ENCODE data around the gene ARL8A. TPM values are rescaled to one million over a fixed set of nuclear protein-coding genes. Genes with fewer than 3 reads are reported as not detected.

ARL8A gene
- total and polyA plus RNA-seq, 4 donors: 8.4 to 25.7 (median 20.2) TPM

- Histone ChIP-seq H3K36me3 (ENCODE audit: control insufficient read depth in 4 of 4, insufficient read depth in 3 of 4, low read depth in 1 of 4, low read length in 3 of 4) (peaks cover 0 to 13% (median 9%) of the 10 kb centered on the region in 4 donors), H3K9ac (ENCODE audit: low read depth in 1 of 2, low read length in 2 of 2) (no peak overlapping the region), H3K4me3 (ENCODE audit: low read depth in 1 of 3, low read length in 3 of 3) (no peak overlapping the region), H3K27me3 (ENCODE audit: control insufficient read depth in 4 of 4, insufficient read depth in 4 of 4, low read length in 3 of 4) (no peaks in the 10 kb centered on the region), H3K4me1 (ENCODE audit: control insufficient read depth in 4 of 4, insufficient read depth in 4 of 4, low read length in 3 of 4) (peaks cover 2 to 9% (median 3%) of the 10 kb centered on the region in 4 donors), H3K27ac (ENCODE audit: low read depth in 1 of 2, low read length in 2 of 2) (no peak overlapping the region), H3K9me3 (ENCODE audit: control insufficient read depth in 4 of 4, low read length in 3 of 4) (no peaks in the 10 kb centered on the region)
- TF ChIP-seq GABPA (IDR thresholded peaks at IDR 0.05 in 1 of 2, conservative IDR thresholded peaks at IDR 0.05 in 1 of 2) (no peak), SP1 (IDR thresholded peaks at IDR 0.05) (no peak), HNF4G (IDR thresholded peaks at IDR 0.05) (no peak), NR2F2 (IDR thresholded peaks at IDR 0.05) (no peak), TAF1 (conservative IDR thresholded peaks at IDR 0.05) (no peak), ZBTB33 (IDR thresholded peaks at IDR 0.05) (no peak), FOXA2 (IDR thresholded peaks at IDR 0.05) (no peak), HNF4A (conservative IDR thresholded peaks at IDR 0.05) (no peak), YY1 (IDR thresholded peaks at IDR 0.05) (no peak), JUND (IDR thresholded peaks at IDR 0.05) (no peak), FOXA1 (IDR thresholded peaks at IDR 0.05) (no peak), RXRA (IDR thresholded peaks at IDR 0.05) (no peak)
- TF ChIP-seq, protein P1, sequence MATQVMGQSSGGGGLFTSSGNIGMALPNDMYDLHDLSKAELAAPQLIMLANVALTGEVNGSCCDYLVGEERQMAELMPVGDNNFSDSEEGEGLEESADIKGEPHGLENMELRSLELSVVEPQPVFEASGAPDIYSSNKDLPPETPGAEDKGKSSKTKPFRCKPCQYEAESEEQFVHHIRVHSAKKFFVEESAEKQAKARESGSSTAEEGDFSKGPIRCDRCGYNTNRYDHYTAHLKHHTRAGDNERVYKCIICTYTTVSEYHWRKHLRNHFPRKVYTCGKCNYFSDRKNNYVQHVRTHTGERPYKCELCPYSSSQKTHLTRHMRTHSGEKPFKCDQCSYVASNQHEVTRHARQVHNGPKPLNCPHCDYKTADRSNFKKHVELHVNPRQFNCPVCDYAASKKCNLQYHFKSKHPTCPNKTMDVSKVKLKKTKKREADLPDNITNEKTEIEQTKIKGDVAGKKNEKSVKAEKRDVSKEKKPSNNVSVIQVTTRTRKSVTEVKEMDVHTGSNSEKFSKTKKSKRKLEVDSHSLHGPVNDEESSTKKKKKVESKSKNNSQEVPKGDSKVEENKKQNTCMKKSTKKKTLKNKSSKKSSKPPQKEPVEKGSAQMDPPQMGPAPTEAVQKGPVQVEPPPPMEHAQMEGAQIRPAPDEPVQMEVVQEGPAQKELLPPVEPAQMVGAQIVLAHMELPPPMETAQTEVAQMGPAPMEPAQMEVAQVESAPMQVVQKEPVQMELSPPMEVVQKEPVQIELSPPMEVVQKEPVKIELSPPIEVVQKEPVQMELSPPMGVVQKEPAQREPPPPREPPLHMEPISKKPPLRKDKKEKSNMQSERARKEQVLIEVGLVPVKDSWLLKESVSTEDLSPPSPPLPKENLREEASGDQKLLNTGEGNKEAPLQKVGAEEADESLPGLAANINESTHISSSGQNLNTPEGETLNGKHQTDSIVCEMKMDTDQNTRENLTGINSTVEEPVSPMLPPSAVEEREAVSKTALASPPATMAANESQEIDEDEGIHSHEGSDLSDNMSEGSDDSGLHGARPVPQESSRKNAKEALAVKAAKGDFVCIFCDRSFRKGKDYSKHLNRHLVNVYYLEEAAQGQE (IDR thresholded peaks at IDR 0.05): no peak
- TF ChIP-seq, protein P2, sequence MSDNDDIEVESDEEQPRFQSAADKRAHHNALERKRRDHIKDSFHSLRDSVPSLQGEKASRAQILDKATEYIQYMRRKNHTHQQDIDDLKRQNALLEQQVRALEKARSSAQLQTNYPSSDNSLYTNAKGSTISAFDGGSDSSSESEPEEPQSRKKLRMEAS (IDR thresholded peaks at IDR 0.05): no peak
- TF ChIP-seq, protein P3, sequence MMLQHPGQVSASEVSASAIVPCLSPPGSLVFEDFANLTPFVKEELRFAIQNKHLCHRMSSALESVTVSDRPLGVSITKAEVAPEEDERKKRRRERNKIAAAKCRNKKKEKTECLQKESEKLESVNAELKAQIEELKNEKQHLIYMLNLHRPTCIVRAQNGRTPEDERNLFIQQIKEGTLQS (IDR thresholded peaks at IDR 0.05): no peak
- DNase-seq (ENCODE audit: low spot score): no peak
- WGBS: 83% methylated on average over 8 of the region's 8 CpGs
These were observed 14.9 kb downstream of the ARL8A start for GRCh38 chr1:202129453-202130296.

GRCh38 chr1:202127836-202128622, 16.5 kb downstream of the ARL8A start:
- no peak overlapping the region for H3K9ac ChIP-seq (ENCODE audit: low read depth in 1 of 2, low read length in 2 of 2)
- H3K27ac ChIP-seq (ENCODE audit: low read depth in 1 of 2, low read length in 2 of 2): no peak overlapping the region
- no peak for DNase-seq (ENCODE audit: low spot score)
- peaks cover 0 to 8% (median 2%) of the 10 kb centered on the region in 4 donors for H3K36me3 ChIP-seq (ENCODE audit: control insufficient read depth in 4 of 4, insufficient read depth in 3 of 4, low read depth in 1 of 4, low read length in 3 of 4)
- 96% methylated on average over 26 of the region's 26 CpGs for WGBS
- H3K4me1 ChIP-seq (ENCODE audit: control insufficient read depth in 4 of 4, insufficient read depth in 4 of 4, low read length in 3 of 4): peaks cover 0 to 3% (median 0%) of the 10 kb centered on the region in 4 donors
- no peak overlapping the region for H3K4me3 ChIP-seq (ENCODE audit: low read depth in 1 of 3, low read length in 3 of 3)
- H3K9me3 ChIP-seq (ENCODE audit: control insufficient read depth in 4 of 4, low read length in 3 of 4): no peaks in the 10 kb centered on the region
- H3K27me3 ChIP-seq (ENCODE audit: control insufficient read depth in 4 of 4, insufficient read depth in 4 of 4, low read length in 3 of 4): peaks cover 0 to 2% (median 0%) of the 10 kb centered on the region in 4 donors
- TF ChIP-seq TAF1 (conservative IDR thresholded peaks at IDR 0.05) (no peak), NR2F2 (IDR thresholded peaks at IDR 0.05) (no peak), ZBTB33 (IDR thresholded peaks at IDR 0.05) (no peak), JUND (IDR thresholded peaks at IDR 0.05) (no peak), HNF4G (IDR thresholded peaks at IDR 0.05) (no peak), YY1 (IDR thresholded peaks at IDR 0.05) (no peak), FOXA2 (IDR thresholded peaks at IDR 0.05) (no peak), RAD21 (IDR thresholded peaks at IDR 0.05) (no peak), HNF4A (conservative IDR thresholded peaks at IDR 0.05) (no peak)
- TF ChIP-seq, protein P1 (IDR thresholded peaks at IDR 0.05): no peak
- TF ChIP-seq, protein P2 (IDR thresholded peaks at IDR 0.05): no peak
